Muscle of leg (tissue), 11 donors: ENCODE results near the gene ZFPL1. TPM values are rescaled to one million over a fixed set of nuclear protein-coding genes. Genes with fewer than 3 reads are reported as not detected.
A peak's percentile ranks its signal among the peaks of the same experiment; 100 is the strongest.
"Not testable (repeated sequence)": the region's sequence is repeated elsewhere in the genome, so short reads cannot be mapped to it uniquely, and the experiment has no call there.

Experiments used
- DNase-seq: peaks from one replicate; pipeline ENCODE4 v3.0.0; 2013
- H3K27ac ChIP-seq: one replicate; pipeline ENCODE4 v1.5.1; 2013; ENCODE audit warnings: mild to moderate bottlenecking, low read length, control low read depth
- H3K27me3 ChIP-seq: one replicate; pipeline ENCODE4 v1.6.1; 2013; ENCODE audit warnings: low read length; ENCODE audit not compliant: control insufficient read depth, insufficient read depth
- H3K36me3 ChIP-seq: one replicate; pipeline ENCODE4 v1.6.1; 2013; ENCODE audit warnings: low read length; ENCODE audit not compliant: control insufficient read depth, insufficient read depth
- H3K4me1 ChIP-seq: one replicate; pipeline ENCODE4 v1.6.1; 2013; ENCODE audit warnings: low read length; ENCODE audit not compliant: control insufficient read depth, insufficient read depth
- H3K4me3 ChIP-seq: one replicate; pipeline ENCODE4 v1.5.1; 2013; ENCODE audit warnings: low read length, control low read depth
- H3K9me3 ChIP-seq: replicated peaks from 2 replicates; pipeline ENCODE4 v1.6.1; 2013; ENCODE audit warnings: low read depth, low read length; ENCODE audit not compliant: control insufficient read depth
- WGBS: methylation state at CpG from one replicate; pipeline ENCODE4 v1.1.5; 2013; ENCODE audit warnings: missing lambda C conversion rate; ENCODE audit not compliant: insufficient coverage; 5-methylcytosine and 5-hydroxymethylcytosine counted together
- polyA plus RNA-seq, 8 donors: library from polyadenylated mRNA; unstranded; fragments of 120-200 nt; gene quantifications; one replicate each; pipeline versions ENCODE4 v1.2.1 to v1.2.3, GENCODE V29; 2013; ENCODE audit warnings: inconsistent platforms in 1 of 8, low replicate concordance in 1 of 8; ENCODE audit not compliant: insufficient read length in 8 of 8, insufficient read depth in 1 of 8
- total RNA-seq: library from RNA; stranded (reverse); fragments of 120-200 nt; gene quantifications from one replicate; pipeline ENCODE4 v1.2.4, GENCODE V29; 2013

Gene ZFPL1
- total and polyA plus RNA-seq, 9 donors = 20.6 to 26.3 (median 24.0) TPM

DNA sequence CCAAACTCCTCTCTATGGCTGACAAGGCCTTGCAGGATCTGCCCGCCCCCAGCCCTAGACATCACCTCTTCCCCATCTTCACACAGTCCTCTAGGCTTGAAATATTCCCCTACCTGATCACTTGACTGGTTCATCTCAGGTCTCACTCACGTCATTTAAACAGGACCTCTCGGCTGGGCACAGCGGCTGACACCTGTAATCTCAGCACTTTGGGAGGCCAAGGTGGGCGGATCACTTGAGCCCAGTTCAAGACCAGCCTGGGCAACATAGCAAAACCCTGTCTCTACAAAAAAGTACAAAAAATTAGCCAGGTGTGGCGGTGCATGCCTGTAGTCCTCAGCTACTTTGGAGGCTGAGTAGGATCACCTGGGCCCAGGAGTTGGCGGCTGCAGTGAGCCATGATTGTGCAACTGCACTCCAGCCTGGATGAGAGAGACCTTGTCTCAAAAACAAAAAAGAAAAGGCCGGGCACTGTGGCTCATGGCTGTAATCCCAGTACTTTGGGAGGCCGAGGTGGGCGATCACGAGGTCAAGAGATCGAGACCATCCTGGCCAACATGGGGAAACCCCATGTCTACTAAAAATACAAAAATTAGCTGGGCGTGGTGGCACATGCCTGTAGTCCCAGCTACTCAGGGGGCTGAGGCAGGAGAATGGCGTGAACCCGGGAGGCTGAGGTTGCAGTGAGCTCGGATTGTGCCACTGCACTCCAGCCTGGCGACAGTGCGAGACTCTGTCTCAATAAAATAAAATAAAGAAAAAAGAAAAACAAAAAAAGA, 35.1 kb downstream of the ZFPL1 start:
- Histone ChIP-seq H3K36me3 (peaks cover 50% of the 10 kb centered on the region), H3K4me1 (peaks cover 31% of the 10 kb centered on the region)
- H3K27ac ChIP-seq, H3K9me3 ChIP-seq, H3K4me3 ChIP-seq, H3K27me3 ChIP-seq, DNase-seq: not testable (repeated sequence)
- WGBS = 83% methylated on average over 14 of the region's 18 CpGs

- peaks cover 31% of the 10 kb centered on the region for H3K4me1 ChIP-seq
- no peak overlapping the region for H3K4me3 ChIP-seq
- no peaks in the 10 kb centered on the region for H3K27me3 ChIP-seq
- DNase-seq = no peak
- no peak overlapping the region for H3K27ac ChIP-seq
- no peaks in the 10 kb centered on the region for H3K9me3 ChIP-seq
- peaks cover 55% of the 10 kb centered on the region for H3K36me3 ChIP-seq
These were observed 35.6 kb downstream of the ZFPL1 start for GRCh38 chr11:65119670-65119995.

GRCh38 chr11:65120831-65121230, 36.8 kb downstream of the ZFPL1 start:
- Histone ChIP-seq H3K4me1 (peaks cover 31% of the 10 kb centered on the region), H3K9me3 (no peaks in the 10 kb centered on the region), H3K27me3 (no peaks in the 10 kb centered on the region), H3K4me3 (peak overlapping the region; percentile 90), H3K36me3 (peaks cover 57% of the 10 kb centered on the region), H3K27ac (peak overlapping the region; percentile 96)
- DNase-seq = no peak
- no CpG with 5 or more reads among the region's 3 CpGs for WGBS

- H3K4me3 ChIP-seq = peak overlapping the region; percentile 90
- DNase-seq = no peak
- peaks cover 57% of the 10 kb centered on the region for H3K36me3 ChIP-seq
- no peaks in the 10 kb centered on the region for H3K27me3 ChIP-seq
- H3K9me3 ChIP-seq = no peaks in the 10 kb centered on the region
- peaks cover 25% of the 10 kb centered on the region for H3K4me1 ChIP-seq
- WGBS = 4% methylated on average over 21 of the region's 22 CpGs
- peak overlapping the region; percentile 96 for H3K27ac ChIP-seq
These were observed 37.4 kb downstream of the ZFPL1 start for GRCh38 chr11:65121447-65121864.

GRCh38 chr11:65121865-65122696, 38.1 kb downstream of the ZFPL1 start, which contains the start of the genes FAU and MRPL49:
TSS of gene FAU (minus strand) at chr11:65122134. CDS start at chr11:65121813, 321 bp downstream.
TSS of gene MRPL49 (plus strand) at chr11:65122321. CDS start at chr11:65122347, 26 bp downstream.
- H3K27me3 ChIP-seq = no peaks in the 10 kb centered on the region
- H3K27ac ChIP-seq = peak within 1 kb of the TSS; percentile 96
- H3K9me3 ChIP-seq = no peaks in the 10 kb centered on the region
- H3K36me3 ChIP-seq = peaks cover 63% of the 10 kb centered on the region
- DNase-seq = peak; percentile 98
- H3K4me1 ChIP-seq = peaks cover 20% of the 10 kb centered on the region
- 0% methylated on average over 58 of the region's 64 CpGs for WGBS
- peak within 1 kb of the TSS; percentile 90 for H3K4me3 ChIP-seq

DNA sequence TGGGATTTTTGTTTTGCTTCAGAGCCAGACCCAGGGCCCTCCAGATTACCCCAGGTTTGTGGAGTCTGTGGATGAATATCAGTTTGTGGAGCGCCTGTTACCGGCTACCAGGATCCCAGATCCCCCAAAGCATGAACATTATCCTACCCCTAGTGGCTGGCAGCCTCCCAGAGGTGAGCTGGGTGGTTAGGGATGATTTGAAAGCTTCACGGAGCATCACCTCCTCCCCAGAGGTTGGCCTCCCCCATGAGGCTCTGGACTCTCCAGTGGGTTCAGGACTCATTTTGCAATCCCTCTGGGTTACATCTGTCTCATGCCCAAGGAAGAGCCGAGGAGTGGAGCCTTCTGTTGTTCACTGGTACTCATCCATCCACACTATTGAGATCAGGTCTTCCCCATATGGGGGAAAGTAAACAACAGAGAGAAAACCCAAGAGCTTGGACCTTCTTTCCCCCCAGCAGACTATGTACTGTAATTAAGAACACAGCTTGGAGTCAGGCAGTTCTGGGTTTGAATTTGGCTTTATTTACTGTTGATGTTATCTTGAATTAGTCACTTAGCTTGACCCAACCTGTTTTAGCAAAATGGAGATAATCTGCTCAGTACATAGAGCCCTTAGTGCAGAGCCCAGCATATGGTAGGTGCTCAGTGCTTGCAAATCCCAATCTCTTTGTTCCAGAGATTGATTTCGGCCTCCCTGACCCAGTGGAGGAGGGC, 40.6 kb downstream of the ZFPL1 start:
- Histone ChIP-seq H3K27ac (no peak overlapping the region), H3K9me3 (no peaks in the 10 kb centered on the region), H3K36me3 (peaks cover 71% of the 10 kb centered on the region), H3K27me3 (no peaks in the 10 kb centered on the region), H3K4me3 (no peak overlapping the region), H3K4me1 (peaks cover 17% of the 10 kb centered on the region)
- DNase-seq = peak; percentile 6
- WGBS = 83% methylated on average over 1 of the region's 5 CpGs

DNA sequence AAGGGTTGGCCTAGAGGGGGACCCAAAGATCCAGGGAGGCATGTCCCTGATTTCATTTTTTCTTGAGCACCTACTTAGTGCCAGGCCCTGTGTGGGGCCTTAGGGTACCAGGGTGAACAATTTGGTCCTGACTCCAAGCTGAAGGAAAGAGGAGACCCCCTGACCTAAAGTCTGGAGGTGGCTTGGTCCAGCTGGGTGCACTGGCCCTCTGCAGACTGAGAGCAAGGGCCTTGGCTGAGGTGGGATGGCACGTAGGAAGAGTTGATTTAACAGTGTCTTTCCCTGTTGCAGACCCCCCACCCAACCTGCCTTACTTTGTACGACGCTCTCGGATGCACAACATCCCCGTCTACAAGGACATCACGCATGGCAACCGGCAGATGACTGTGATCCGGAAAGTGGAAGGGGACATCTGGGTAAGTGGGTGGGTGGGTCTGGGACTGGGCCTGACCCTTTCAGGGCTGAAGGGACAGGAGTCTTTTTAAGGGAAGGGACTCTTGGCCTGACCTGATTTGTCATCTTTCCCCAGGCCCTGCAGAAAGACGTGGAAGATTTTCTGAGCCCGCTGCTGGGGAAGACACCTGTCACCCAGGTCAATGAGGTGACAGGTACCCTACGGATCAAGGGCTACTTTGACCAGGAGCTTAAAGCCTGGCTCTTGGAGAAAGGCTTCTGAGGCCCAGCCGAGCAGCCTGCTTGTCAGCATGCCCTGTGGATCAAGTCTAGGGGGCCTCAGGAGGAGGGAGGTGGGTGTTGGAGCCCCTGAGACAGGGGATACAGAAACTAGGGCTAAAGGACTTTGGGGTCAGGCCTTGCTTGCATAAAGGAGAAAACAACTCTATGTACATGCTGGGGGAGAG, 41.4 kb downstream of the ZFPL1 start:
- DNase-seq = no peak
- 85% methylated on average over 4 of the region's 12 CpGs for WGBS
- Histone ChIP-seq H3K9me3 (no peaks in the 10 kb centered on the region), H3K27me3 (no peaks in the 10 kb centered on the region), H3K4me3 (no peak overlapping the region), H3K4me1 (peaks cover 17% of the 10 kb centered on the region), H3K27ac (no peak overlapping the region), H3K36me3 (peaks cover 71% of the 10 kb centered on the region)

GRCh38 chr11:65126624-65127274, 42.7 kb downstream of the ZFPL1 start:
- peak; percentile 9 for DNase-seq
- Histone ChIP-seq H3K27me3 (no peaks in the 10 kb centered on the region), H3K4me3 (no peak overlapping the region), H3K9me3 (no peaks in the 10 kb centered on the region), H3K4me1 (peaks cover 7% of the 10 kb centered on the region), H3K36me3 (peaks cover 76% of the 10 kb centered on the region), H3K27ac (no peak overlapping the region)
- 68% methylated on average over 4 of the region's 6 CpGs for WGBS
